Measurements from ENCODE around the gene LARP7.

DNA sequence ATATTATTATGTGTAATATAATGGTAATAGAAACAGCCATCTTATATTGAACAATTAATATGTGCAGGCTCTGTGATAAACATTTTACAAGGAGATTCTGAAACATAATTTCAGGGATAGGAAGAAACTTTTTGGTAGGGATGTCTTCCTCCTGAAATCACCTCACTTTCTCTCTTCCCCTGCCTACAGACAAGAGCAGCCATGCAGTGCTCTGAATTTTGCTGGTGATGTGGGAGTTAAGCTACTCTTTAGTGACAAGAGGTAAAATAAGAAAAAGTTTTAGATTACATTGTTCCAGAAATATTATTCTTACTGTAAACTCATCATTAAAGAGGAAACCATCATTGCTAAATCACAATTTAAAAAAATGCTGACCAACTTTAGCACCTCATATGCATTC, 36.1 kb downstream of the LARP7 start:
- TF ChIP-seq CTCF (IDR thresholded peaks at IDR 0.05) (no peak), POLR2A (IDR thresholded peaks at IDR 0.05) (no peak), EP300 (IDR thresholded peaks at IDR 0.05) (no peak), POLR2AphosphoS5 (IDR thresholded peaks at IDR 0.05) (no peak)
